Upper lobe of right lung (tissue), 1 donor: ENCODE data around the gene C4BPA. TPM values are rescaled to one million over a fixed set of nuclear protein-coding genes. Genes with fewer than 3 reads are reported as not detected.

ENCODE experiments used
- ATAC-seq: fragments of 200-7000 bp; cut with Tn5 transposase; one replicate; pipeline ENCODE4 v1.9.1; 2020; ENCODE audit warnings: mild to moderate bottlenecking, moderate library complexity
- DNase-seq: peaks from one replicate; pipeline ENCODE4 v3.0.0-alpha.2; 2020
- H3K27ac ChIP-seq: fragments of 200-600 bp; one replicate; pipeline ENCODE4 v1.8.0; 2022
- H3K27me3 ChIP-seq: fragments of 200-600 bp; one replicate; pipeline ENCODE4 v1.8.0; 2022; ENCODE audit warnings: mild to moderate bottlenecking
- H3K36me3 ChIP-seq: fragments of 200-600 bp; one replicate; pipeline ENCODE4 v1.8.0; 2022
- H3K4me1 ChIP-seq: fragments of 200-600 bp; one replicate; pipeline ENCODE4 v1.8.0; 2022
- H3K4me3 ChIP-seq: fragments of 200-600 bp; one replicate; pipeline ENCODE4 v1.8.0; 2022; ENCODE audit warnings: mild to moderate bottlenecking
- H3K9me3 ChIP-seq: fragments of 200-600 bp; one replicate; pipeline ENCODE4 v1.8.0; 2022
- CTCF ChIP-seq: fragments of 200-600 bp; IDR thresholded peaks from one replicate; pipeline ENCODE4 v1.8.0; 2022; ENCODE audit warnings: antibody characterized with exemption
- intact Hi-C: fragments of 100-400 bp; cut with DNase I; formaldehyde crosslinking; loops from one replicate; pipeline ENCODE4 v1.11.0; 2022
- total RNA-seq: library from RNA; stranded (reverse); fragmentation: NEBNext Ultra II Directional; extraction: Animal tissue kit (Norgen Biotek cat#: 25700); gene quantifications from one replicate; pipeline ENCODE4 v1.2.1, GENCODE V29; 2021
- donor health status: DM: no; HTN: yes; CAD: no; lungs with severe emphysema.

The C4BPA gene
- total RNA-seq, 1 donor from 2014 or later, result 175 TPM

- TF ChIP-seq CTCF, result no peak
- DNase-seq (no peak), ATAC-seq (peak; percentile 86)
- intact Hi-C loops, result no loop called here
- H3K27me3 ChIP-seq, result no peaks in the 10 kb centered on the region
- H3K27ac ChIP-seq, result no peak overlapping the region
- H3K9me3 ChIP-seq, result no peaks in the 10 kb centered on the region
- H3K36me3 ChIP-seq, result no peaks in the 10 kb centered on the region
- H3K4me1 ChIP-seq, result no peaks in the 10 kb centered on the region
- no peak overlapping the region for H3K4me3 ChIP-seq
Measured at GRCh38 chr1:207172885-207173284, 68.9 kb downstream of the C4BPA start.

- TF ChIP-seq CTCF, result no peak
- H3K4me1 ChIP-seq, result no peaks in the 10 kb centered on the region
- no peak overlapping the region for H3K27ac ChIP-seq
- H3K27me3 ChIP-seq, result no peaks in the 10 kb centered on the region
- no peaks in the 10 kb centered on the region for H3K36me3 ChIP-seq
- intact Hi-C loops, result no loop called here
- no peaks in the 10 kb centered on the region for H3K9me3 ChIP-seq
- H3K4me3 ChIP-seq, result no peak overlapping the region
- ATAC-seq (no peak), DNase-seq (no peak)
Measured at GRCh38 chr1:207173396-207173795, 69.4 kb downstream of the C4BPA start.

GRCh38 chr1:207174913-207175312, 70.9 kb downstream of the C4BPA start:
- TF ChIP-seq CTCF, result no peak
- ATAC-seq, result no peak
- Histone ChIP-seq H3K4me3 (no peak overlapping the region), H3K27me3 (no peaks in the 10 kb centered on the region), H3K4me1 (no peaks in the 10 kb centered on the region), H3K27ac (no peak overlapping the region), H3K36me3 (no peaks in the 10 kb centered on the region), H3K9me3 (no peaks in the 10 kb centered on the region)
- no peak for DNase-seq
- intact Hi-C loops, result no loop called here

GRCh38 chr1:207179036-207179435, 75.0 kb downstream of the C4BPA start:
- H3K27me3 ChIP-seq, result no peaks in the 10 kb centered on the region
- DNase-seq (no peak), ATAC-seq (no peak)
- no peaks in the 10 kb centered on the region for H3K4me1 ChIP-seq
- H3K27ac ChIP-seq, result no peak overlapping the region
- intact Hi-C loops, result no loop called here
- no peak overlapping the region for H3K4me3 ChIP-seq
- no peak for TF ChIP-seq CTCF
- no peaks in the 10 kb centered on the region for H3K9me3 ChIP-seq
- H3K36me3 ChIP-seq, result no peaks in the 10 kb centered on the region

GRCh38 chr1:207181847-207182246, 77.8 kb downstream of the C4BPA start:
- H3K27me3 ChIP-seq, result no peaks in the 10 kb centered on the region
- H3K4me3 ChIP-seq, result no peak overlapping the region
- H3K36me3 ChIP-seq, result no peaks in the 10 kb centered on the region
- DNase-seq (no peak), ATAC-seq (peak; percentile 22)
- no peak overlapping the region for H3K27ac ChIP-seq
- no peaks in the 10 kb centered on the region for H3K9me3 ChIP-seq
- no peaks in the 10 kb centered on the region for H3K4me1 ChIP-seq
- intact Hi-C loops, result no loop called here
- TF ChIP-seq CTCF, result no peak

- H3K4me1 ChIP-seq, result peaks cover 10% of the 10 kb centered on the region
- no peak for TF ChIP-seq CTCF
- no peaks in the 10 kb centered on the region for H3K9me3 ChIP-seq
- DNase-seq (no peak), ATAC-seq (no peak)
- H3K27ac ChIP-seq, result no peak overlapping the region
- intact Hi-C loops, result no loop called here
- H3K27me3 ChIP-seq, result no peaks in the 10 kb centered on the region
- no peak overlapping the region for H3K4me3 ChIP-seq
- no peaks in the 10 kb centered on the region for H3K36me3 ChIP-seq
Measured at GRCh38 chr1:207186503-207186902, 82.5 kb downstream of the C4BPA start.
